Measurements from ENCODE around the gene PKMYT1.

PKMYT1 gene

DNA sequence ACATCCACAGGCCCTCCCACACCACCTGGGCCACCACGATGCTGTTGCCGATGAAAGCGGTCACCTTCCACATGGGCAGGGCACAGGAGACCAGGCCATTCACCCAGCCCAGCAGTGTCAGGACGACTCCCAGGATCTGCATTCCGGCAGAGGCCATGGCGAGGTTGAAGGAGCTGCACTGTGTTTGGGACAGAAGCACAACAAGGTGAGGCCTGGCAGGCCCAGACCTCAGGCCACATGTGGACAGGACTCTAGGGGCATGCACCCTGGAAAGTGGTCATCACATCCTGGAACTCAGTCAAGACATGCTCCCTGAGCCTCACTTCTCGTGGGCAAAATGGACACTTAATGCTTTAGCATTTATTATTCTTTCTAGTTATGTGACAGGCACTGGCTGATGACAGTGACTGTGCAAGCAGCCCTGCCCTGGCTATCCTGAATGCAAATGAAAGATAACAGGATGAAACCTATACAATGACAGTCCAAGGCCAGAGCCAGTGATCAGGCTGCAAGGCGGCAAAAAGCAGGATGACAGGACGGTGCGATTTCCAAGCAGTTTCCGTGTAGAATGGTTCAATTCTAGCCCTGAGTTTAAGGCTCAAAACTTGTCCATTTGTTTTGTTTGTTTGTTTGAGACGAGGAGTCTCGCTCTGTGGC lies 35.7 kb upstream of the PKMYT1 start:
- H3K27ac ChIP-seq = no peak overlapping the region

DNA sequence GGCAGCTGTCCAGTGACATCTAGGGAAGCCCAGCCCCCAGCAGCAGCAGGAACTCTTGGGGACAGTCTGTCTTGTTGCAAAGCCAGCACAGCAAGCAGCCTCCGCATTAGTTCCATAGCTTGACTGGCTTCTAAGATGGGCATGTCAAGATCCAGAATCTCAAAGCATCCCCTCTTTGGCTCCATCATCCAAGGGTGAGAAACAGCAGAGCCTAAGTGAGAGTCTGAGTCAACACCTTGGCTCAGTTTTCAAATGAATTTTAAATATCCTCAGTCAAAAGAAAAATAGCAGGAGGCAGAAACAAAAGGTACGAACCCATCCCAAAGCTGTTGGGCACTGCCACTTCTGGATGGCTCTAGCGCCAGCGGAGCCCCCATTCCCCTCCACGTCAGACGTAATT lies 34.7 kb upstream of the PKMYT1 start:
- no peak overlapping the region for H3K27ac ChIP-seq
- TF ChIP-seq, protein P1, sequence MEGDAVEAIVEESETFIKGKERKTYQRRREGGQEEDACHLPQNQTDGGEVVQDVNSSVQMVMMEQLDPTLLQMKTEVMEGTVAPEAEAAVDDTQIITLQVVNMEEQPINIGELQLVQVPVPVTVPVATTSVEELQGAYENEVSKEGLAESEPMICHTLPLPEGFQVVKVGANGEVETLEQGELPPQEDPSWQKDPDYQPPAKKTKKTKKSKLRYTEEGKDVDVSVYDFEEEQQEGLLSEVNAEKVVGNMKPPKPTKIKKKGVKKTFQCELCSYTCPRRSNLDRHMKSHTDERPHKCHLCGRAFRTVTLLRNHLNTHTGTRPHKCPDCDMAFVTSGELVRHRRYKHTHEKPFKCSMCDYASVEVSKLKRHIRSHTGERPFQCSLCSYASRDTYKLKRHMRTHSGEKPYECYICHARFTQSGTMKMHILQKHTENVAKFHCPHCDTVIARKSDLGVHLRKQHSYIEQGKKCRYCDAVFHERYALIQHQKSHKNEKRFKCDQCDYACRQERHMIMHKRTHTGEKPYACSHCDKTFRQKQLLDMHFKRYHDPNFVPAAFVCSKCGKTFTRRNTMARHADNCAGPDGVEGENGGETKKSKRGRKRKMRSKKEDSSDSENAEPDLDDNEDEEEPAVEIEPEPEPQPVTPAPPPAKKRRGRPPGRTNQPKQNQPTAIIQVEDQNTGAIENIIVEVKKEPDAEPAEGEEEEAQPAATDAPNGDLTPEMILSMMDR (conservative IDR thresholded peaks at IDR 0.05) = no peak

More for the DNA sequence above, 35.7 kb upstream of the PKMYT1 start:
- TF ChIP-seq, protein P1 (conservative IDR thresholded peaks at IDR 0.05) = no peak

DNA sequence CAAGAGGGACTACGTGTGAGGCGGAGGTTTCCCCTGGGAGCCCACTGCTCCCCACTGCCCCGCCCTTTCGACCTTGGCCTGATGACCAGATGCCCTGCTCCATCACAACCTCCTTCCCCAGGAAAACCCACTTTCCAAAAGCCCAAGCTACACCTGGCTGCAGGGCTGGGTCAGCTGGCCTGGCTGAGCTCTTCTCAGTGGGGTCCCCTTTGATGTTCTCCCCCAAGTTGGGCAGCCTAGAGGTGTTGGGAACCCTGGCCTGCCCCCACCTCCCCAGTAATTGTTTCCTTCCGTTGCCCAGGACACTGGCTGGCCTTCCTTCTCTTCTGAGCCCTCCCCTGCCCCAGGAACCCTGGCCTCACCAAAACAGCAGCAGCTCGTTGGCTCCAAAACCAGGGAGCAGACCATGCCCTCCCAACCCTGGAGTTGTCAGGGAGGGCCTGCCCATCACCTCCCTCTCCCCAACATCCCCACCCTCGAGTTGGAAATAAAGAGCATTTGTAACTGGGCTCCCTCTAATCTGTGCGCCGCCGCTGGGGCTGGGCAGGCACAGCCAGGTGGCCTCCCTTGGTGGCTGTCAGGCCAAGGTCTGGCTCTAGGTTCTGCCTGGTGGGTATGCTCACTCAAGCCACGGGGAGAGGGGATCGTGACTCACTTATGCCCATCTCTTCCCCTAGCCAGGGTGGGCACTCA lies 33.9 kb upstream of the PKMYT1 start:
- TF ChIP-seq, protein P1 (conservative IDR thresholded peaks at IDR 0.05) = no peak
- H3K27ac ChIP-seq = no peak overlapping the region

DNA sequence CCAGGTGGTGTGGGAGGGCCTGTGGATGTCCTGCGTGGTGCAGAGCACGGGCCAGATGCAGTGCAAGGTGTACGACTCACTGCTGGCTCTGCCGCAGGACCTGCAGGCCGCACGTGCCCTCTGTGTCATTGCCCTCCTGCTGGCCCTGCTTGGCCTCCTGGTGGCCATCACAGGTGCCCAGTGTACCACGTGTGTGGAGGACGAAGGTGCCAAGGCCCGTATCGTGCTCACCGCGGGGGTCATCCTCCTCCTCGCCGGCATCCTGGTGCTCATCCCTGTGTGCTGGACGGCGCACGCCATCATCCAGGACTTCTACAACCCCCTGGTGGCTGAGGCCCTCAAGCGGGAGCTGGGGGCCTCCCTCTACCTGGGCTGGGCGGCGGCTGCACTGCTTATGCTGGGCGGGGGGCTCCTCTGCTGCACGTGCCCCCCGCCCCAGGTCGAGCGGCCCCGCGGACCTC lies 33.3 kb upstream of the PKMYT1 start:
- no peak overlapping the region for H3K27ac ChIP-seq
- TF ChIP-seq, protein P1 (conservative IDR thresholded peaks at IDR 0.05) = no peak

DNA sequence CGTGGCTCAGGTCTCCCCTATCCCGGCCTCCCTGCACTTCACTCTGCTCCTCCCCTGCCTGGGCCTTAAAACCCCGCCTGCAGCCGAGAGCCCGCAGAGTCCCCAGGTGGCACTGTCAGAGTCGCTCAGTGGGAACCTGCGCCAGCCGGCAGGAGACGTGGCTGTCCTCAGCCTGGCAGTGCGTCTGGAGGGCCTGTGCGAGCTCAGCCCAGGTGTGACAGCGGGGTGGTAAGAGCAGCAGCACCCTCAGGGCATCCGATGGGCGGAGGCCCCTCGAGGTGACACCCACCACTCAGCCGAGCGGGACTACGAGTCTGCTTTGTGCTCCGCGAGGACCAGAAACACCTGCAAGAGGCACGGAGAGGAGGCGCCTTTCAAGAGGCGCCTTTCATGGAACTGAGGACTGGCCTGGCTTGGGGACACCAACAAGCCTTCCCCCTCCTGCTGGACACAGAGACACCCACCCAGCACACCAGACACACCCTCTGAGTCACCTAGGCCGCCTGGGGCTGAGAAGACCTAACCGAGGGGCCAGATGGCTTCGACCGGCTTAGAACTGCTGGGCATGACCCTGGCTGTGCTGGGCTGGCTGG lies 32.7 kb upstream of the PKMYT1 start, which contains the start of gene CLDN9:
CLDN9 (plus strand) TSS at position 96 of the 593 bp plus-strand sequence; CDS start at position 536, 440 bp downstream.
- H3K27ac ChIP-seq = no peak within 1 kb of the TSS
- TF ChIP-seq, protein P1 (conservative IDR thresholded peaks at IDR 0.05) = no peak

DNA sequence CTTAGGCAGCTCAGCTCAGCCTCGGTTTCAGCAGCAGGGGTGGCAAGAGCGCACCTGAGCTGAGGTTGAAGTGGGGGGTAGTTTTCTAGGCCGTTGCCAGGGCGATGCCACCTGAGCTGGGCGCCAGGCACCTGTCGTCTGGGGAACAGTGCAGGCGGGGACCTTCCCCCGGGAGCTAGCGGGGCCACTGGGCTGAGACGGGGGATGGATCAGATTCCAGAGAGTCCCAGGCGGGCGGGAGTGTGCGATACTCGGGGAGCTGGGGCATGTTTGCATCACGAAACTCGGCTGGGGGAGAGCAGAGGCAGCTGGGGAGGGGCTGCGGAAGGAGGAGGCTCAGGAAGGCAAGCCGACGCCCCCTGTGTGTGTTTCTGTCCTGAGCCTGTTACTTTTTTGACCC lies 32.0 kb upstream of the PKMYT1 start:
- TF ChIP-seq, protein P1 (conservative IDR thresholded peaks at IDR 0.05) = no peak
- H3K27ac ChIP-seq = no peak overlapping the region

DNA sequence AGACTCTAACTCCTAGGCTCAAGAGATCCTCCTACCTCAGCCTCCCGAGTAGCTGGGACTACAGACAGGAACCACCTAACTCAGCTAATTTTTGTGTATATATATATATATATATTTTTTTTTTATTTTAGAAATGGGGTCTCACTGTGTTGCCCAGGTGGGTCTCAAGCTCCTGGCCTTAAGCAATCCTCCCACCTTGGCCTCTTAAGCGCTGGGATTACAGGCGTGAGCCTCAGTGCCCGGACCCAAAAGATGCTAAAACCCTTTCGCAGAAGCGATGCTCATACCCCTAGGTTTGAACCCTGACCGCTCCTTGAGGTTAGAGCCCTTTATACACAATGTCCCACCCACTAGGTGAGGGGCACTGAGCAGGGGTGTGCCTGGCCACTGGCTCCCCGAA lies 30.3 kb upstream of the PKMYT1 start:
- H3K27ac ChIP-seq = peak overlapping the region; percentile 51
- TF ChIP-seq, protein P1 (conservative IDR thresholded peaks at IDR 0.05) = no peak
